ENCODE results near the gene FNDC1. TPM values are rescaled to one million over a fixed set of nuclear protein-coding genes. Genes with fewer than 3 reads are reported as not detected.
"Not testable (repeated sequence)": the region's sequence is repeated elsewhere in the genome, so short reads cannot be mapped to it uniquely, and the experiment has no call there.

The FNDC1 gene
- total RNA-seq, 3 donors from 2014 or later (not counting 1 experiment from before 2014, with no cell fraction given), result not detected

DNA sequence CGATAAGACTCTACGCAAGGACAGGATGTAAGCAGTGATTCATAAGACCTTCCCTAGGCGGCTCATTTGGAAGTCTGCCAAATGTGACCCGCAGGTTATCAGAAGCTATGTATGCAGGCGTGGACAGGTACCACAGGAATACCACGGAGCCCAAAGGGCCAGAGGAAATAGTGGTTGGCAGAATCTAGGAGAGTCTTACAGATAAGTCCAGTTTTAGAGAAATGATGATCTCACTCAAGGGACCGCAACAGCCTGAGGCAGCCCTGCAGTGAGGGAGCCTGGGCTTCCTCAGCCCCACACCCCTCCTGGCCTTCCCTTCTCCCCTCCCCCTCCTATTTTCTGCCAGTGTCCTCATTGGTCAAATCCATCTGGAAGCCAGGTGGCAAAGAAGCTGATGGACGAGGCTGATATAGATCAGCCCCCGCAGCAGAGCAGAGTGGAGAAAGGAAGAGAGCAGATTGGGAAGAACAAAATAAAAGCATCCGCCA lies 110.6 kb downstream of the FNDC1 start:
- no peak overlapping the region for H3K4me3 Mint-ChIP-seq
- 61% methylated on average over 10 of the region's 10 CpGs for WGBS (ENCODE audit: insufficient coverage)
- intact Hi-C loops (cut with micrococcal nuclease), result no loop called here

GRCh38 chr6:159282421-159282820 lies 113.2 kb downstream of the FNDC1 start:
- Mint-ChIP-seq H3K4me1 (no peaks in the 10 kb centered on the region), H3K27me3 (ENCODE audit: low read depth in 2 of 2) (peaks cover 2 to 34% of the 10 kb centered on the region in 2 donors), H3K27ac (no peak overlapping the region), H3K9me3 (no peaks in the 10 kb centered on the region), H3K4me3 (no peak overlapping the region), H3K36me3 (no peaks in the 10 kb centered on the region)
- no peak for ATAC-seq
- H3K36me3 ChIP-seq (ENCODE audit: control insufficient read depth, insufficient read depth, low read length), result no peaks in the 10 kb centered on the region
- no peaks in the 10 kb centered on the region for H3K4me1 ChIP-seq (ENCODE audit: control insufficient read depth, insufficient read depth, low read length)
- 66% methylated on average over 5 of the region's 5 CpGs for WGBS (ENCODE audit: insufficient coverage)
- no peaks in the 10 kb centered on the region for H3K27me3 ChIP-seq (ENCODE audit: control insufficient read depth, insufficient read depth, low read length)
- no peak overlapping the region for H3K27ac ChIP-seq (ENCODE audit: low read length)
- intact Hi-C loops (cut with micrococcal nuclease), result no loop called here
- H3K9me3 ChIP-seq (ENCODE audit: control insufficient read depth, insufficient read depth, low read length), result no peaks in the 10 kb centered on the region
- TF ChIP-seq CTCF (IDR thresholded peaks at IDR 0.05), result no peak
- no peak for DNase-seq
- H3K4me3 ChIP-seq (ENCODE audit: low read length), result no peak overlapping the region

More for the DNA sequence above, 110.6 kb downstream of the FNDC1 start:
- Mint-ChIP-seq H3K9me3 (no peaks in the 10 kb centered on the region), H3K4me1 (no peaks in the 10 kb centered on the region), H3K27me3 (ENCODE audit: low read depth in 2 of 2) (peaks cover 4 to 25% of the 10 kb centered on the region in 2 donors), H3K36me3 (no peaks in the 10 kb centered on the region), H3K27ac (no peak overlapping the region)
- DNase-seq (no peak), ATAC-seq (no peak)
- no peaks in the 10 kb centered on the region for H3K36me3 ChIP-seq (ENCODE audit: control insufficient read depth, insufficient read depth, low read length)
- no peaks in the 10 kb centered on the region for H3K9me3 ChIP-seq (ENCODE audit: control insufficient read depth, insufficient read depth, low read length)
- no peaks in the 10 kb centered on the region for H3K27me3 ChIP-seq (ENCODE audit: control insufficient read depth, insufficient read depth, low read length)
- no peak for TF ChIP-seq CTCF (IDR thresholded peaks at IDR 0.05)
- no peak overlapping the region for H3K27ac ChIP-seq (ENCODE audit: low read length)
- H3K4me1 ChIP-seq (ENCODE audit: control insufficient read depth, insufficient read depth, low read length), result no peaks in the 10 kb centered on the region
- H3K4me3 ChIP-seq (ENCODE audit: low read length), result no peak overlapping the region

- H3K9me3 Mint-ChIP-seq; H3K4me1 ChIP-seq (ENCODE audit: control insufficient read depth, insufficient read depth, low read length); ATAC-seq; H3K36me3 Mint-ChIP-seq; intact Hi-C loops (cut with micrococcal nuclease); H3K36me3 ChIP-seq (ENCODE audit: control insufficient read depth, insufficient read depth, low read length); DNase-seq; H3K27me3 ChIP-seq (ENCODE audit: control insufficient read depth, insufficient read depth, low read length); H3K4me3 Mint-ChIP-seq; H3K4me1 Mint-ChIP-seq; H3K9me3 ChIP-seq (ENCODE audit: control insufficient read depth, insufficient read depth, low read length); H3K4me3 ChIP-seq (ENCODE audit: low read length); H3K27ac Mint-ChIP-seq; H3K27ac ChIP-seq (ENCODE audit: low read length): not testable (repeated sequence)
- peaks cover 11 to 47% of the 10 kb centered on the region in 2 donors for H3K27me3 Mint-ChIP-seq (ENCODE audit: low read depth in 2 of 2)
Observed at GRCh38 chr6:159284661-159285060, 115.5 kb downstream of the FNDC1 start.

DNA sequence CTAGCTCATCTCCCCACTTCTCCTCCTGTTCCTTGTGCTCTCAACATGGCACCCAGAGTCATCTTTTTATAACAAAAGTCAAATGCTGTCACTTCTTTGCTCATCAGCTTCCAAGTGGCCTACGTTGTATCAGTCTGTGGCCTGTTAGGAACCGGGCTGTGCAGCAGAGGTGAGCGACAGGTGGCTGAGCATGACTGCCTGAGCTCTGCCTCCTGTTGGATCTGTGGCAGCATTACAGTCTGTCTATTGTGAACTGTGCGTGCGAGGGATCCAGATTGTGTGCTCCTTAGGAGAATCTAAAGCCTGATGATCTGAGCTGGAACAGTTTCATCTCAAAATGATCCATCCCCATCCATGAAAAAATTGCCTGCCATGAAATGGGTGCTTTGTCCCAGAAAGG lies 129.6 kb downstream of the FNDC1 start:
- no peaks in the 10 kb centered on the region for H3K4me1 ChIP-seq (ENCODE audit: control insufficient read depth, insufficient read depth, low read length)
- 93% methylated on average over 5 of the region's 5 CpGs for WGBS (ENCODE audit: insufficient coverage)
- Mint-ChIP-seq H3K27me3 (ENCODE audit: low read depth in 2 of 2) (peaks cover 21 to 60% of the 10 kb centered on the region in 2 donors), H3K27ac (no peak overlapping the region), H3K9me3 (no peaks in the 10 kb centered on the region), H3K36me3 (no peaks in the 10 kb centered on the region), H3K4me3 (no peak overlapping the region), H3K4me1 (no peaks in the 10 kb centered on the region)
- no peak for TF ChIP-seq CTCF (IDR thresholded peaks at IDR 0.05)
- H3K27ac ChIP-seq (ENCODE audit: low read length), result no peak overlapping the region
- intact Hi-C loops (cut with micrococcal nuclease), result no loop called here
- no peak for ATAC-seq
- DNase-seq, result no peak
- no peaks in the 10 kb centered on the region for H3K9me3 ChIP-seq (ENCODE audit: control insufficient read depth, insufficient read depth, low read length)
- peaks cover 9% of the 10 kb centered on the region for H3K27me3 ChIP-seq (ENCODE audit: control insufficient read depth, insufficient read depth, low read length)
- H3K36me3 ChIP-seq (ENCODE audit: control insufficient read depth, insufficient read depth, low read length), result no peaks in the 10 kb centered on the region
- no peak overlapping the region for H3K4me3 ChIP-seq (ENCODE audit: low read length)

All from natural killer cell (primary cell).